Retinal pigment epithelial cell (primary cell): ENCODE measurements around the gene LSM3.
A peak's percentile ranks its signal among the peaks of the same experiment; 100 is the strongest.

Experiments
- DNase-seq: peaks from one replicate; pipeline ENCODE4 v3.0.0-alpha.2; 2010; ENCODE audit warnings: low read depth
- H3K4me3 ChIP-seq: 2 replicates; pipeline ENCODE4 v1.5.1; 2011; ENCODE audit warnings: mild to moderate bottlenecking, low read length, control low read depth, moderate library complexity
- TF ChIP-seq, protein P1 (sequence below): conservative IDR thresholded peaks from 2 replicates; pipeline ENCODE4 v1.5.1; 2011; ENCODE audit warnings: low read depth, low read length, control low read depth, inconsistent platforms

LSM3 gene

DNA sequence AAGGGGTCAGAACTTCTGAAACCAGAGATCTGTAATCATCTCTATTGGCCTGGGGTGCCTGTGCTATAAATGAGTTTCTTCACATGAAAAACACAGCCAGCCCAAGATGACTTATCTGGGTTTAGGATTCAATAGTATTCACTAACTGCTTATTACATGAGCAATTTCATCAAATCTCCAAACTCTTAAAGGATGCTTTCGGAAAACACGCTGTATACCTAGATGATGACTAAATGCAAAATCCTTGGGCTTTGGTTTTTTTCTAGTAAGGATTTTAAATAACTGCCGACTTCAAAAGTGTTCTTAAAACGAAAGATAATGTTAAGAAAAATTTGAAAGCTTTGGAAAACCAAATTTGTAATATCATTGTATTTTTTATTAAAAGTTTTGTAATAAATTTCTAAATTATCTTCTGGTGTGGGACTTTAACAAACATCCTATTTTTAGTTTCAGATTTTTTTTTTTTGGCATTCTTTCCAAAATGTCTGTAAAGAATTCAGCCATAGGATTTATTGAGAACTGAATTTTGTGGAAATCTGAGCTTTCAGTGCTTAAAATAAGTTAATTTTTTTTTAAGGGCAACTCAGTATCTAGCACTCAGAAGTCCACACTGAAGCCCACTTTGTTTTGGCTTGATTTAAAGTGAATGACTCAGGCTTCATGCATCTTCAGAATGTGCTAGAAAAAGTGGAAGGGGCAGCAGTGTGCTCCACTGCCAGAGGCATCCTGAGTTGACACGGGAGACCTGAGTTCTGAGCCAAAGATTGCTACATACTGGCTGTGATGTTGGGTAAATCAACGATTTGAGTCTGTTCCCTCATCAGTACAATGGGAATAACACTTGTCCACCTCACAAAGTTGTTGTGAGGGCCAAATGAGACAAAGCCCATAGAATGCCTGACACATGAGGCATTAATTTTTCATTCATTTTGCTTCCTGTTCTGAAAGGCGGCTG, 35.1 kb upstream of the LSM3 start:
- no peak overlapping the region for H3K4me3 ChIP-seq
- TF ChIP-seq, protein P1, sequence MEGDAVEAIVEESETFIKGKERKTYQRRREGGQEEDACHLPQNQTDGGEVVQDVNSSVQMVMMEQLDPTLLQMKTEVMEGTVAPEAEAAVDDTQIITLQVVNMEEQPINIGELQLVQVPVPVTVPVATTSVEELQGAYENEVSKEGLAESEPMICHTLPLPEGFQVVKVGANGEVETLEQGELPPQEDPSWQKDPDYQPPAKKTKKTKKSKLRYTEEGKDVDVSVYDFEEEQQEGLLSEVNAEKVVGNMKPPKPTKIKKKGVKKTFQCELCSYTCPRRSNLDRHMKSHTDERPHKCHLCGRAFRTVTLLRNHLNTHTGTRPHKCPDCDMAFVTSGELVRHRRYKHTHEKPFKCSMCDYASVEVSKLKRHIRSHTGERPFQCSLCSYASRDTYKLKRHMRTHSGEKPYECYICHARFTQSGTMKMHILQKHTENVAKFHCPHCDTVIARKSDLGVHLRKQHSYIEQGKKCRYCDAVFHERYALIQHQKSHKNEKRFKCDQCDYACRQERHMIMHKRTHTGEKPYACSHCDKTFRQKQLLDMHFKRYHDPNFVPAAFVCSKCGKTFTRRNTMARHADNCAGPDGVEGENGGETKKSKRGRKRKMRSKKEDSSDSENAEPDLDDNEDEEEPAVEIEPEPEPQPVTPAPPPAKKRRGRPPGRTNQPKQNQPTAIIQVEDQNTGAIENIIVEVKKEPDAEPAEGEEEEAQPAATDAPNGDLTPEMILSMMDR, result no peak
- DNase-seq, result peak; percentile 91

DNA sequence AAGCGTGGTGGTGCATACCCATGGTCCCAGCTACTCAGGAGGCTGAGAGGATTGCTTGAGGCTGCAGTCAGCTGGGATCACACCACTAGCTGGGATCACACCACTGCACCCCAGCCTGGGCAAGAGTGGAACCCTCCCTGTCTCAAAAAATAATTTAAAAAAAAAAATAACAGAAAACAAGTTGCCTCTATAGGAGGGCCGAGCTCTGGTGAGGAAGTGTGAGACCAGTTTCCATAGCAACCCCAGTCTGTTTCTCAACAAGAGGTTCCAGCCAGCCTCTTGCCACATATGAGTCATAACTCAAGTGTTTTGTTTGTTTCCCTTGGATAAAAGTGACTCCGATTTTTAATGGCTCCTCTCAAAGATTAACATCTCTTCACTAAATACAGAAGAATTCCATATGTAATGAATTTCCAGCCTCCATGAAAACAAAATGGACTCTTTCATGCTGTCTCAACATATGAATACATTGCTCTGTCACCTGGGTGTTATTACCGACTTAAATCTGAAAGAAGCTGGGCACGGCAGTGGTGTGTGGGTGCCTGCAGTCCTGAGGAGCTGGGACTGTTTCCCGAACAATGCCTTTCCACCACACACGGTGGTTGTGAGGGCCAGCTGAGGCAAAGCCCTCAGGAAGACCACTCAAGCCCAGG, 34.1 kb upstream of the LSM3 start:
- peak; percentile 98 for DNase-seq

DNA sequence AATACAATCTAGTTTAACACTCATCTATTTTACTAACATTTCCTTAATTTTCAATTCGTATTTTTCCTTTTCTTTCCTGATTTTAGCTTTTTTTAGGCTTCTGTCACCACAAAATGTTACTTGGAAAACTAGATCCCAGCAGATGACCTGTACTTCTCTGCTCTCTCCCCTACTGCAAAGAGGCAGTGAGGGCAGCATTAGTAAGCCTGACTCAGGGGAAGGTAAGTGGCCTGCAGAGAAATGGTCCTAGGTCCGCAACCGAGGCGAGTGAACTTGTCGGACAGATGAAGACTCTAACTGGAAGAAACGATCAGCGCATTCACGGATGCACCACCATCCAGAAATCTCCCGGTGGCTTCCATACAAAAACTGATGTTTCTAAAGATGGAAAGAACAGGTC, 33.4 kb upstream of the LSM3 start:
- no peak overlapping the region for H3K4me3 ChIP-seq
- TF ChIP-seq, protein P1, result no peak
- no peak for DNase-seq

More for the DNA sequence above, 34.1 kb upstream of the LSM3 start:
- peak overlapping the region; percentile 21 for H3K4me3 ChIP-seq
- TF ChIP-seq, protein P1, result no peak

DNA sequence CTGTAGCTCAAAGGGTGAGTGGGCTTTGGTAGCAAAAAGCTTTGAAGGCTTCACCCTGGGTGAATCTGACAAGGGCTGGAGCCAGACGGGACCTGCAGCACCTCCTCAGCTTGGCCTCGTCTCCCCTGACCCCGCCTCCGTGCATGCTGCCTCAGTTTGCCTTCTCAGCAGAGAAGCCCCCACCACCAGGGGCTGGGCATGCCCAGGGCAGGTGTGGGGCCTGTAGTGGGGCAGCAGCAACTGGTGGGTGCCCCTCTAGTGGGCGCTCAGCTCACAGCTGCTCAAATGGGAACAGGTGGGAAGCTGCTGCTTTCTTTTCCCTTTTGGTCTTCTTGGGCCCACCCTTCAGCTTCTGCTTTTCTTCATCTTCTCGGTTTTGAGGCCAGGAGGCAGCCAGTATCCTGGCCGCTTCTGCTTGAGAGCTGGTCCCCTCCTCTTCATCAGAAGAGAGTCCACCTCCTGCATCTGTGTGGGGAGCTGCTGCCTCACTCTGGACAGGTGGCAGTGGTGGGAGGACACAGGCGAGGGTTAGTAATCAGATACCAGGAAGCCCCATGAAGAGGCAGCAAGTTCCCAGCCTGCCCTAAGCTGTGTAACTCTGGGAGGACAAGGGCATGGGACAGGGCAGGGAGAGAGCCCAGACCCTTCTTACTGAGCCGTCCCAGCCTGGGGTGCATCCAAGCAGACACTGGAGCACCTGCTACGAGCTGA, 32.8 kb upstream of the LSM3 start:
- DNase-seq, result no peak
- TF ChIP-seq, protein P1, result no peak

DNA sequence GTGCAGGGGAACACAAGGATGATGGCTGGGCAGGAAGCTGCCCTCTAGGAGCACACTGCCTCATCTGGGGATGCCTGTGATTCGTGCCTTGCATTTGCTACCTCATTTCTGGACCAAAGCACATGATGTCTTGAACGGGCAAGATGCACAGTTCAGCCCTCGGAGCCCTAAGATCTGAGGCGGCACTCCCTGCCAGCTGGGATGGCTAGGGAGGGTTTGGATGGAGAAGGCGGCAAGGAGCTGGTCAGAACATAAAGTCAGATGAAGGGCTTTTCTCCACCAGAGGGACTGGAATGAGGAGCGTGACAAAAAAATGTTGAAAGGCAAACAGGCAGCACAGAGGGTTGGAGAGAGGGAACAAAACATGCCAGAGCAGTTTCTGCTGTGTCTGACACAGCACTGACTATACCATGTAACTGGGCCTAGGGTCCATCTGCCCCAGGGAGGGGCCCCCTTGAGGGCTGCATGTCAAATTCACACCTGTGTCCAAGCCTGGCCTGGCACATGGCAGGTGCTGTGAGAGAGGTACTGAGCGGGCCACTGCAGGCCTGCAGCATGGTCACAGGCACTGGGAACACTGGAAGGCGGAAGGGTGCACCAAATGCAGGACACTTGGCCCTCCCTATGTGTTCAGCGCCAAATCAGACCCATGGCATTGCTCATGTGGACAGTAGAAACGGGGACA, 32.1 kb upstream of the LSM3 start:
- H3K4me3 ChIP-seq, result no peak overlapping the region
- DNase-seq, result no peak
- TF ChIP-seq, protein P1, result no peak

More for the DNA sequence above, 32.8 kb upstream of the LSM3 start:
- H3K4me3 ChIP-seq, result no peak overlapping the region

DNA sequence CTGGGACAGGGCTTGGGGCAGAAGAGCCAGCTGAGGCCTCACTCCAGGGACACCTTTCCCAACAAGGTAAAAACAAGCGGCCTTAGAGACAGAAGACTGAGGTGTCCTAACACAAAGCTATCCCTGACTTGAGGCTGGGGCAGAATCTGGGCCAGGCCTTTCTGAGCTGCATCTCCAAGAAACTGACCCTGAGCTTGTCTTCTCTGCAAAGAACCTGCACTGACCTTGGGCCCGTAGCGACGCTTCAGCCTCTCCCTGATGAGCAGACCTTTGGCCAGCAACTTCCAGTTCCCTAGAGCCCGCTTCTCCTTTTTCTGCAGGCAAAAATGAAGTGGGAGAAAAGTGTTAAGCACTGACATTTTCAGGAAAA, 31.6 kb upstream of the LSM3 start:
- no peak overlapping the region for H3K4me3 ChIP-seq
- no peak for DNase-seq
- TF ChIP-seq, protein P1, result no peak
